Activated CD4-positive, alpha-beta T cell treated with anti-CD3 and anti-CD28 coated beads, Interleukin-2, Interleukin-4, amounts not matched to agents 100 ng/mL and 50 ng/mL, durations not matched to agents 16 hours and 8 hours (primary cell): ENCODE results near the gene FOXC1.

ENCODE experiments used
- DNase-seq: peaks from one replicate; pipeline ENCODE4 v3.0.0-alpha.2; 2020; ENCODE audit warnings: low spot score

Gene FOXC1

GRCh38 chr6:1584996-1585668, 24.6 kb upstream of the FOXC1 start:
- no peak for DNase-seq

- DNase-seq: no peak
Measured at GRCh38 chr6:1585669-1586049, 24.1 kb upstream of the FOXC1 start.

- DNase-seq: no peak
Measured at GRCh38 chr6:1586256-1586655, 23.5 kb upstream of the FOXC1 start.

- no peak for DNase-seq
Measured at GRCh38 chr6:1586861-1587450, 22.8 kb upstream of the FOXC1 start.

GRCh38 chr6:1587546-1587945, 22.2 kb upstream of the FOXC1 start:
- DNase-seq: no peak

GRCh38 chr6:1587977-1588376, 21.7 kb upstream of the FOXC1 start:
- no peak for DNase-seq

GRCh38 chr6:1589208-1589607, 20.5 kb upstream of the FOXC1 start:
- no peak for DNase-seq

GRCh38 chr6:1590580-1590979, 19.1 kb upstream of the FOXC1 start:
- no peak for DNase-seq

- DNase-seq: no peak
Measured at GRCh38 chr6:1591243-1591642, 18.5 kb upstream of the FOXC1 start.

GRCh38 chr6:1591926-1592325, 17.8 kb upstream of the FOXC1 start:
- no peak for DNase-seq

GRCh38 chr6:1592852-1593251, 16.9 kb upstream of the FOXC1 start:
- no peak for DNase-seq

GRCh38 chr6:1593286-1593957, 16.3 kb upstream of the FOXC1 start:
- no peak for DNase-seq

- no peak for DNase-seq
Measured at GRCh38 chr6:1593958-1594314, 15.8 kb upstream of the FOXC1 start.

- DNase-seq: no peak
Measured at GRCh38 chr6:1594445-1595200, 15.1 kb upstream of the FOXC1 start.

- no peak for DNase-seq
Measured at GRCh38 chr6:1595271-1596087, 14.2 kb upstream of the FOXC1 start.

GRCh38 chr6:1596088-1596852, 13.4 kb upstream of the FOXC1 start:
- peak; percentile 58 for DNase-seq

- no peak for DNase-seq
Measured at GRCh38 chr6:1597121-1597744, 12.5 kb upstream of the FOXC1 start.

- DNase-seq: no peak
Measured at GRCh38 chr6:1597924-1598323, 11.8 kb upstream of the FOXC1 start.

GRCh38 chr6:1598433-1598832, 11.3 kb upstream of the FOXC1 start:
- no peak for DNase-seq

GRCh38 chr6:1598886-1599285, 10.8 kb upstream of the FOXC1 start:
- DNase-seq: no peak

GRCh38 chr6:1599469-1599868, 10.2 kb upstream of the FOXC1 start:
- DNase-seq: no peak
